Activated naive CD4-positive, alpha-beta T cell treated with anti-CD3 and anti-CD28 coated beads, Interleukin-2, amount 10 ng/mL, durations not matched to agents 5 hours and 36 hours (primary cell): ENCODE results near the gene DIS3. TPM values are rescaled to one million over a fixed set of nuclear protein-coding genes. Genes with fewer than 3 reads are reported as not detected.

Experiments
- total RNA-seq, 2 experiments: library from RNA; stranded (reverse); gene quantifications; one replicate each; pipeline ENCODE4 v1.2.3, GENCODE V29; 2021

DIS3 gene, protein sequence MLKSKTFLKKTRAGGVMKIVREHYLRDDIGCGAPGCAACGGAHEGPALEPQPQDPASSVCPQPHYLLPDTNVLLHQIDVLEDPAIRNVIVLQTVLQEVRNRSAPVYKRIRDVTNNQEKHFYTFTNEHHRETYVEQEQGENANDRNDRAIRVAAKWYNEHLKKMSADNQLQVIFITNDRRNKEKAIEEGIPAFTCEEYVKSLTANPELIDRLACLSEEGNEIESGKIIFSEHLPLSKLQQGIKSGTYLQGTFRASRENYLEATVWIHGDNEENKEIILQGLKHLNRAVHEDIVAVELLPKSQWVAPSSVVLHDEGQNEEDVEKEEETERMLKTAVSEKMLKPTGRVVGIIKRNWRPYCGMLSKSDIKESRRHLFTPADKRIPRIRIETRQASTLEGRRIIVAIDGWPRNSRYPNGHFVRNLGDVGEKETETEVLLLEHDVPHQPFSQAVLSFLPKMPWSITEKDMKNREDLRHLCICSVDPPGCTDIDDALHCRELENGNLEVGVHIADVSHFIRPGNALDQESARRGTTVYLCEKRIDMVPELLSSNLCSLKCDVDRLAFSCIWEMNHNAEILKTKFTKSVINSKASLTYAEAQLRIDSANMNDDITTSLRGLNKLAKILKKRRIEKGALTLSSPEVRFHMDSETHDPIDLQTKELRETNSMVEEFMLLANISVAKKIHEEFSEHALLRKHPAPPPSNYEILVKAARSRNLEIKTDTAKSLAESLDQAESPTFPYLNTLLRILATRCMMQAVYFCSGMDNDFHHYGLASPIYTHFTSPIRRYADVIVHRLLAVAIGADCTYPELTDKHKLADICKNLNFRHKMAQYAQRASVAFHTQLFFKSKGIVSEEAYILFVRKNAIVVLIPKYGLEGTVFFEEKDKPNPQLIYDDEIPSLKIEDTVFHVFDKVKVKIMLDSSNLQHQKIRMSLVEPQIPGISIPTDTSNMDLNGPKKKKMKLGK
- 10 to 100 TPM; 32.3 to 33.4 TPM for total RNA-seq

DNA sequence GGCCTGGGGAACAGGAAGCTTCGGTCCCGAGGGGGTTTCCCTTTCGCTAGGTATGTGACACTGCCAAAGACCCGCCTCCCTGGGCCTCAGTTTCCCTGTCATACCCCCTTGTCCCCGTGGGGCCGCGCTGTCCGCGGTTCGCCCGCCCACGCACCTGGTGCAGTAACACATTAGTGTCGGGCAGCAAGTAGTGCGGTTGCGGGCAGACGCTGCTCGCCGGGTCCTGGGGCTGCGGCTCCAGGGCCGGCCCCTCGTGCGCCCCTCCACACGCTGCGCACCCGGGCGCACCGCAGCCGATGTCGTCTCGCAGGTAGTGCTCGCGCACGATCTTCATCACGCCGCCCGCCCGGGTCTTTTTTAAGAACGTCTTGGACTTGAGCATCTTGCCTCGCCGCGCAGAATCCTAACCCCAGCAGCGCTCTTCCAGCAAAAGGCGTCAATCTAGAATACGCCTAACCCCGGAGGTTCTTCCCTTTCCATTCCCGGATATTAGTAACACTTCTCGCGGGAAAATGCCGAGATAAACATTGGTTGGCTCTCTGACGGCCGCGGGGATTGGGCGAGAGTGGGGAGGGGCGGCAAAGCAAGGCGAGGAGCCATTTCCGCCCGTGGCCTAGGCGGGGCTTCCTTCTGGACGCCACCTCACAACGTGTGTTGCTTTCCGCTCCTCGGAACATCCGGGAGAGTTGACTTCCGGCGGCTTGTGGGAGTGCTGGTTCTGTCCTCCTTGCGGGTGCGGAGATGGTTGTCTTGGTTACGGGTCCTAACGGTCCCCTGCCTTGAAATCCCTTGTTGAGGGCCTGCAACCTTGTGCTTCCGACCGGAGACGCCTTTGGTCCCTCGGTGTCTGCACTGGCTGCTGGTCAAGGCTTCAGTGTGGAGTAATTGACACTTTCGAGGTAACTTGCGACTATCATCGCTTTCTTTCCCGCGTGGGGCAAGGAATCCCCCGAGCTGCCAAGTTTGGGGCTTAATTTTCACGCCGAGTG lies at the start of gene DIS3, which contains the start of gene PIBF1:
Gene DIS3, minus strand, starts transcription at position 450 of the 989 bp plus-strand sequence. Its CDS starts 68 bp downstream, at position 382.
Gene PIBF1, plus strand, starts transcription at position 683 of the 989 bp plus-strand sequence. CDS start 1,337 bp downstream, outside the sequence.

DNA sequence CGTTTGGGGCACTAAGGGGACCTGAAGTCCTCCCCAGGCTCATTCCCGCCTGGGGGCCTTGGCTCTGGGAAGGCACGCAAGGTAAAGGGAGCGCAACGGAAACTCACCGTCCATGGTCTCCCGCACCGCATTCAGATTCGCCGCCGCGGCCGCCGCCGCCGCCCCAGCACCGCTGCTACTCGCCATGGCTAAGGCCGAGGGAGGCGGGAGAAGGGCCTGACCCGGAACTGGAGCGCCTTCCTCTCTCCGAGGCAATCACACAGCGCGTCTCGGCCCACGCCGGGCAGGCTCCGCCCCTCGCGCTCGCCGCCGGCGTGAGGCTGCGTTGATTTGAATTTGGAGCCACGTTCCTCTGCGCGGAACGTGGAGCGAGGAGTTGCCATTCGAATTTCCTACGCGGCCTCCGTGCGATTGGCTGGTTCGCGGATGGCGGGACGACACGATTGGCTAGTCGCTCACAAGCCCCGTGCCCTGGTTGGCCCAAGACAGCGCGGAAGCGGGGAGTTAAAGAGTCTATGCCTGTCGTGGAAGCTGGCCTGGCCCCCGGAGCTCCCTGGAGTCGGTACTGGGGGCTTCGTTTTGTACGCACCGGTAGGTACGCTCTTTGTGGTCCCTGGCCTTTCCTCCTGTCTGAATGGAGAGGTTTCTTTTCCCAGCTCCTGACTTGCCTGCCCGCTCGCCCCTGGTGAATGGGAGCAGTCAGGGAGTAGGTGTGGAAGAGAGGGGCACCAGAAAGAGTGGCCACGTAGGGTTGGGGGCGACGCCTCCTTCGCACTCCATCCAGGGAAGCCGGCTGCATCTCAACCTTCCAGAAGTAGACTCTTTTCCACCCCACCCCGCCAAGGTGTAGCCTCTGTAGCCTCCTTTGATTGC lies 54.0 kb downstream of the DIS3 start, which contains the start of the genes BORA and MZT1:
Gene BORA, plus strand, starts transcription at position 507 of the 873 bp plus-strand sequence. CDS start 1,018 bp downstream, outside the sequence.
Gene MZT1, minus strand, starts transcription at position 213 of the 873 bp plus-strand sequence. Its CDS starts 27 bp downstream, at position 186.

Other genes starting within 250 kb of the DIS3 start
- gene MZT1, start 54.3 kb downstream of the DIS3 start, total RNA-seq, result 10 to 100 TPM; 13.7 to 14.3 TPM
- gene BORA, start 54.0 kb downstream of the DIS3 start, total RNA-seq, result 10 to 100 TPM; 20.3 to 23.3 TPM
- 10 to 100 TPM; 23.3 to 27.3 TPM for gene PIBF1, start 233 bp upstream of the DIS3 start, total RNA-seq